HUES48 (cell line): Measurements from ENCODE around the gene AJAP1.
"Not testable (repeated sequence)": the region's sequence is repeated elsewhere in the genome, so short reads cannot be mapped to it uniquely, and the experiment has no call there.

Experiments
- H3K27ac ChIP-seq: one replicate; pipeline ENCODE4 v1.7.0; 2013; ENCODE audit warnings: low read depth, low read length, inconsistent platforms
- H3K27me3 ChIP-seq: 2 replicates; pipeline ENCODE4 v1.6.1; 2013; ENCODE audit warnings: mild to moderate bottlenecking, low read length; ENCODE audit not compliant: control insufficient read depth, insufficient read depth
- H3K36me3 ChIP-seq: 2 replicates; pipeline ENCODE4 v1.6.1; 2013; ENCODE audit warnings: low read length; ENCODE audit not compliant: control insufficient read depth, insufficient read depth
- H3K4me1 ChIP-seq: 2 replicates; pipeline ENCODE4 v1.6.1; 2013; ENCODE audit warnings: mild to moderate bottlenecking, low read length; ENCODE audit not compliant: control insufficient read depth, insufficient read depth
- H3K4me3 ChIP-seq: 2 replicates; pipeline ENCODE4 v1.5.1; 2013; ENCODE audit warnings: mild to moderate bottlenecking, low read depth, low read length
- H3K9ac ChIP-seq: 2 replicates; pipeline ENCODE4 v1.6.1; 2013; ENCODE audit warnings: mild to moderate bottlenecking, low read depth, low read length, moderate library complexity
- H3K9me3 ChIP-seq: 2 replicates; pipeline ENCODE4 v1.6.1; 2013; ENCODE audit warnings: low read length; ENCODE audit not compliant: control insufficient read depth, insufficient read depth

AJAP1 gene

GRCh38 chr1:4617506-4617905 is 36.9 kb upstream of the AJAP1 start:
- no peak overlapping the region for H3K27ac ChIP-seq
- H3K4me3 ChIP-seq = no peak overlapping the region
- no peaks in the 10 kb centered on the region for H3K4me1 ChIP-seq
- no peaks in the 10 kb centered on the region for H3K9me3 ChIP-seq
- H3K9ac ChIP-seq = no peak overlapping the region
- no peaks in the 10 kb centered on the region for H3K36me3 ChIP-seq
- H3K27me3 ChIP-seq = no peaks in the 10 kb centered on the region

GRCh38 chr1:4618827-4619226 is 35.6 kb upstream of the AJAP1 start:
- H3K9ac ChIP-seq, H3K4me3 ChIP-seq, H3K27ac ChIP-seq, H3K9me3 ChIP-seq, H3K27me3 ChIP-seq, H3K36me3 ChIP-seq, H3K4me1 ChIP-seq: not testable (repeated sequence)

- H3K4me3 ChIP-seq = no peak overlapping the region
- H3K9ac ChIP-seq = no peak overlapping the region
- H3K27ac ChIP-seq = no peak overlapping the region
- H3K4me1 ChIP-seq = no peaks in the 10 kb centered on the region
- no peaks in the 10 kb centered on the region for H3K9me3 ChIP-seq
- H3K27me3 ChIP-seq = no peaks in the 10 kb centered on the region
- H3K36me3 ChIP-seq = no peaks in the 10 kb centered on the region
Observed at GRCh38 chr1:4621646-4622045, 32.8 kb upstream of the AJAP1 start.

- no peak overlapping the region for H3K4me3 ChIP-seq
- H3K27ac ChIP-seq = no peak overlapping the region
- H3K27me3 ChIP-seq = no peaks in the 10 kb centered on the region
- H3K36me3 ChIP-seq = no peaks in the 10 kb centered on the region
- no peaks in the 10 kb centered on the region for H3K4me1 ChIP-seq
- no peaks in the 10 kb centered on the region for H3K9me3 ChIP-seq
- no peak overlapping the region for H3K9ac ChIP-seq
Observed at GRCh38 chr1:4622821-4623220, 31.6 kb upstream of the AJAP1 start.

GRCh38 chr1:4624141-4624715 is 30.2 kb upstream of the AJAP1 start:
- no peaks in the 10 kb centered on the region for H3K9me3 ChIP-seq
- H3K9ac ChIP-seq = no peak overlapping the region
- H3K27me3 ChIP-seq = no peaks in the 10 kb centered on the region
- no peaks in the 10 kb centered on the region for H3K4me1 ChIP-seq
- H3K4me3 ChIP-seq = no peak overlapping the region
- H3K27ac ChIP-seq = no peak overlapping the region
- no peaks in the 10 kb centered on the region for H3K36me3 ChIP-seq

- Histone ChIP-seq H3K4me1 (no peaks in the 10 kb centered on the region), H3K4me3 (no peak overlapping the region), H3K36me3 (no peaks in the 10 kb centered on the region), H3K9ac (no peak overlapping the region), H3K27ac (no peak overlapping the region), H3K27me3 (no peaks in the 10 kb centered on the region), H3K9me3 (no peaks in the 10 kb centered on the region)
Observed at GRCh38 chr1:4624801-4625200, 29.6 kb upstream of the AJAP1 start.

- Histone ChIP-seq H3K27me3 (no peaks in the 10 kb centered on the region), H3K4me3 (no peak overlapping the region), H3K27ac (no peak overlapping the region), H3K4me1 (no peaks in the 10 kb centered on the region), H3K36me3 (no peaks in the 10 kb centered on the region), H3K9me3 (no peaks in the 10 kb centered on the region), H3K9ac (no peak overlapping the region)
Observed at GRCh38 chr1:4626061-4626460, 28.3 kb upstream of the AJAP1 start.

- no peak overlapping the region for H3K4me3 ChIP-seq
- H3K27me3 ChIP-seq = no peaks in the 10 kb centered on the region
- H3K9ac ChIP-seq = no peak overlapping the region
- H3K9me3 ChIP-seq = no peaks in the 10 kb centered on the region
- no peaks in the 10 kb centered on the region for H3K36me3 ChIP-seq
- H3K27ac ChIP-seq = no peak overlapping the region
- no peaks in the 10 kb centered on the region for H3K4me1 ChIP-seq
Observed at GRCh38 chr1:4626560-4627319, 27.7 kb upstream of the AJAP1 start.

GRCh38 chr1:4627353-4627752 is 27.1 kb upstream of the AJAP1 start:
- H3K9ac ChIP-seq = no peak overlapping the region
- H3K9me3 ChIP-seq = no peaks in the 10 kb centered on the region
- H3K27ac ChIP-seq = no peak overlapping the region
- H3K27me3 ChIP-seq = no peaks in the 10 kb centered on the region
- H3K4me1 ChIP-seq = no peaks in the 10 kb centered on the region
- H3K36me3 ChIP-seq = no peaks in the 10 kb centered on the region
- no peak overlapping the region for H3K4me3 ChIP-seq

- H3K36me3 ChIP-seq = no peaks in the 10 kb centered on the region
- H3K27me3 ChIP-seq = no peaks in the 10 kb centered on the region
- H3K9ac ChIP-seq = no peak overlapping the region
- H3K4me1 ChIP-seq = no peaks in the 10 kb centered on the region
- H3K9me3 ChIP-seq = no peaks in the 10 kb centered on the region
- no peak overlapping the region for H3K27ac ChIP-seq
- no peak overlapping the region for H3K4me3 ChIP-seq
Observed at GRCh38 chr1:4628992-4629391, 25.4 kb upstream of the AJAP1 start.

GRCh38 chr1:4630561-4630960 is 23.8 kb upstream of the AJAP1 start:
- Histone ChIP-seq H3K36me3 (no peaks in the 10 kb centered on the region), H3K4me1 (no peaks in the 10 kb centered on the region), H3K27me3 (no peaks in the 10 kb centered on the region), H3K9me3 (no peaks in the 10 kb centered on the region), H3K4me3 (no peak overlapping the region), H3K27ac (no peak overlapping the region), H3K9ac (no peak overlapping the region)
